CD4-positive, alpha-beta T cell treated with Interferon alpha-2 for 1 hour (primary cell): ENCODE data around the gene DACT3.
A peak's percentile ranks its signal among the peaks of the same experiment; 100 is the strongest.

Source experiments
- DNase-seq, 2 donors: peaks; one replicate each; pipeline ENCODE4 v3.0.0-alpha.2; 2020 to 2022

DACT3 gene

DNA sequence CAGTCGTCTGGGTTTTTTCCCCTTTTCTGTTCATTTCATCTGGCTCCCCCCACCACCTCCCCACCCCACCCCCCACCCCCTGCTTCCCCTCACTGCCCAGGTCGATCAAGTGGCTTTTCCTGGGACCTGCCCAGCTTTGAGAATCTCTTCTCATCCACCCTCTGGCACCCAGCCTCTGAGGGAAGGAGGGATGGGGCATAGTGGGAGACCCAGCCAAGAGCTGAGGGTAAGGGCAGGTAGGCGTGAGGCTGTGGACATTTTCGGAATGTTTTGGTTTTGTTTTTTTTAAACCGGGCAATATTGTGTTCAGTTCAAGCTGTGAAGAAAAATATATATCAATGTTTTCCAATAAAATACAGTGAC lies 50.6 kb downstream of the DACT3 start:
- DNase-seq: no peak

DNA sequence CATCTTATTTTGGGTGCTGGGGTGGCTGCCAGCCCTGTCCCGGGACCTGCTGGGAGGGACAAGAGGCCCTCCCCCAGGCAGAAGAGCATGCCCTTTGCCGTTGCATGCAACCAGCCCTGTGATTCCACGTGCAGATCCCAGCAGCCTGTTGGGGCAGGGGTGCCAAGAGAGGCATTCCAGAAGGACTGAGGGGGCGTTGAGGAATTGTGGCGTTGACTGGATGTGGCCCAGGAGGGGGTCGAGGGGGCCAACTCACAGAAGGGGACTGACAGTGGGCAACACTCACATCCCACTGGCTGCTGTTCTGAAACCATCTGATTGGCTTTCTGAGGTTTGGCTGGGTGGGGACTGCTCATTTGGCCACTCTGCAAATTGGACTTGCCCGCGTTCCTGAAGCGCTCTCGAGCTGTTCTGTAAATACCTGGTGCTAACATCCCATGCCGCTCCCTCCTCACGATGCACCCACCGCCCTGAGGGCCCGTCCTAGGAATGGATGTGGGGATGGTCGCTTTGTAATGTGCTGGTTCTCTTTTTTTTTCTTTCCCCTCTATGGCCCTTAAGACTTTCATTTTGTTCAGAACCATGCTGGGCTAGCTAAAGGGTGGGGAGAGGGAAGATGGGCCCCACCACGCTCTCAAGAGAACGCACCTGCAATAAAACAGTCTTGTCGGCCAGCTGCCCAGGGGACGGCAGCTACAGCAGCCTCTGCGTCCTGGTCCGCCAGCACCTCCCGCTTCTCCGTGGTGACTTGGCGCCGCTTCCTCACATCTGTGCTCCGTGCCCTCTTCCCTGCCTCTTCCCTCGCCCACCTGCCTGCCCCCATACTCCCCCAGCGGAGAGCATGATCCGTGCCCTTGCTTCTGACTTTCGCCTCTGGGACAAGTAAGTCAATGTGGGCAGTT lies 51.2 kb downstream of the DACT3 start:
- DNase-seq: no peak

DNA sequence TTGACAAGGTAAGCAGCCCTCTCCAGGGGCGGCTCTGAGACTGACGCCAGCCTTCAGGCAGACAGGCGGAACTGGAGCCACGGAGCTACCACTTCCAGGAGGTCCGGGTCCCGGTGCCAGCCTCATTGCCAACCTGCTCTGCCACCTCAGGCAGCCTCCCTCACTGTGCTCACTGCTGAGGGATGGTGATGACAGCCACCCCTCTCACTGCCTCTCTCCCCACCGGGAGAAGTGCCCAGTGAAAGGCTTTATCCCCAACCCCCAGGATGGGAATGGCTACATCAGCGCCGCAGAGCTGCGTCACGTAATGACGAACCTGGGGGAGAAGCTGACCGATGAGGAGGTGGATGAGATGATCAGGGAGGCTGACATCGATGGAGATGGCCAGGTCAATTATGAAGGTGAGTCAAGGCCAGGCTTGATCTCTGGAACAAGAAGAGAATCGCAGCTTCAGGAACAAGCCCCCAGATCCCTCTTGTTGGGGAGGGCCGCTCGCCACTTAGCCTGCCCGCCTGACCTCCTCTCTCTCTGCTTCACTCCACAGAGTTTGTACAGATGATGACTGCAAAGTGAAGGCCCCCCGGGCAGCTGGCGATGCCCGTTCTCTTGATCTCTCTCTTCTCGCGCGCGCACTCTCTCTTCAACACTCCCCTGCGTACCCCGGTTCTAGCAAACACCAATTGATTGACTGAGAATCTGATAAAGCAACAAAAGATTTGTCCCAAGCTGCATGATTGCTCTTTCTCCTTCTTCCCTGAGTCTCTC lies 52.2 kb downstream of the DACT3 start:
- no peak for DNase-seq

DNA sequence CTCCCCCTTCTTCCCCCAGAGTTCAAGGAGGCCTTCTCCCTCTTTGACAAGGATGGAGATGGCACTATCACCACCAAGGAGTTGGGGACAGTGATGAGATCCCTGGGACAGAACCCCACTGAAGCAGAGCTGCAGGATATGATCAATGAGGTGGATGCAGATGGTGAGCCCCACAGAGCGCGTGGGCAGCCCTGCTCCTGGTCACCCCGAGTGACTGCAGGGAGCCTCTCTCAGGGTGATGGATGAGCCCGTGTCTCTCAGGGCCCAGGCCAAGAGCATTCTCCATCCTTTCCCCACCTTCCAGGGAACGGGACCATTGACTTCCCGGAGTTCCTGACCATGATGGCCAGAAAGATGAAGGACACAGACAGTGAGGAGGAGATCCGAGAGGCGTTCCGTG lies 52.8 kb downstream of the DACT3 start:
- no peak for DNase-seq

DNA sequence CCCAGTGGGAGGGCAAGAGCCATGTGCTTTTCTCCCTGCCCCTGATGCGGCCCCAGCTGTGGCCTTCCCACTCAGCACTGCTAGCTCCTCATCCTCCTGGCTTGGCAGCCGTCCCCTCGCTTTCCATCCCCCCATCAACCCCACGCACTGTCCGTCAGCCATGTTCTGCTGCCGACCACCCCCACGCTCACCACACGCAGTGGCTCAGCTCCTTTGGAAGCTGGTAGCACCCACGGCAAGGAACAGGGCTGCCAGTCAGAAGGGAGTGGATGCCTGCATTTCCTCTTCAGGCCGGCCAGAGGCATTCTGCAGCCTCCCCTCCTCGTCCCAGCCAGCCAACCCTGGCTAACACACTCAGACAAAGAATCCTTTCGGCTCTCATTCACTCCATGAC lies 53.5 kb downstream of the DACT3 start:
- no peak for DNase-seq

- no peak for DNase-seq
Observed at GRCh38 chr19:46606681-46607447, 54.1 kb downstream of the DACT3 start.

DNA sequence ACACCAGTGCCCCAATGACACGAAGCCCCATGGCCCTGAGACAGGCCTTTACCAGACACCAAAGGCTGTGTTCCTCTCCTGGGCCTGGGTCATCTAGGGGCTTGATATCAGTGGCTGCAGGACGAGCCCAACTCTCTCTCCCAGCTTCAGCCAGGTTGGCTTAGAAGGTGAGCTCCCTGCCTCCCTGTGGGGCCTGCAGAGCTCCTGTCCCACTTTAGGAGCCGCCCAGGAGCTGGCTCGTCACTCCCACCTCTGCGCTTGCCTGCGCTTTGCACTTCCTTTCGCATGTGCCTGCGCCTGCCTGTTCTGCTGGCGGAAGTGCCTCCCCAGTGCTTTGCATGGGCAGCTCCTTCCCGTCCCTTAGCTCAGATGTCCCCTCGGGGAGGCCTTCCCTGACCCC lies 55.0 kb downstream of the DACT3 start:
- DNase-seq: no peak

DNA sequence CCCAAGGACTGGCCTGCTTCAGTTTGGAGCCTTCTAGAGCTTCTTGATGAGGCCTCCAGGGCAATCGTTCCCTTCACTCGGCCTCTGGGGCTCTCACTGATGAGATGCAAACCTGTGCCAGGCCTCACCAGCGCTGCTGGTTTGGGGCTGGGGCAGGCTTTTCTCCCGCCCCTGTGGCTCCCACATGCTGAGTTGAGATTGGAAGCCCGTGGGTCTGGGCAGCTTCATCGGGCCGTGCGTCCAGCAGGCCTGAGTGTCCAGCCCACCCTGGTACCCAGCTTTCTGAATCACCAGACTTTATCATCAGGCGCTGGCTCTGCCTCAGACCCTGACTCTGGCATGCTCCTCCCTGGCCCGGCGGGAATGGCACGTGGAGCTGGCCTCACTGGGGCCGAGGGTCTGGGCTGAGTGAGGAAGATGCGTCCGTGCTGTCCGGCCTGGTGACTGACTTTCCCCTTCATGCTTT lies 55.6 kb downstream of the DACT3 start:
- DNase-seq: no peak

GRCh38 chr19:46604781-46605355 lies 56.1 kb downstream of the DACT3 start:
- no peak for DNase-seq

DNA sequence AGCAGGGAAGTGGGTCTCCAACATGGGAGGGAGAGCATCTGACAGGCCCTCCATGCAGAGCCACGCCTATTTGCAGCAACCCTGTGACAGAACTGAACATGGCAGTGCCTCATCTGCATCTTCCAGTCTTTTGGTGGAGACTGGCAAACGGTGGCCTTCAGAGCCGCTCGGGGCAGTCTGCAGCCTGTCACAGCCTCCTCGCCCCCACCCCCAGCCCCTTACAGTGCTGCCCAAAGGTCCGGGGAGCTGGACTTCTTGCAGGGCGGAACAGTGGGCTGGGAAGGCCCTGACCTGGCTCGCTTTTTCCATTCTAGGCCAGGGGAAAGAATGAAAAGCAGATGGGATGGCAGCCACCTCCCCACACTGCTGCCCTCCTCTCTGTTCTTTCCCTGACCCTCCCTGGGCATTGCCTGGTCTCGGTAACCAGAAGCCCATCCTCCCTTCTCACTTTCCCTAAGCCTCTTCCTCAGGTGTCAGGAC lies 57.2 kb downstream of the DACT3 start:
- DNase-seq: no peak

DNA sequence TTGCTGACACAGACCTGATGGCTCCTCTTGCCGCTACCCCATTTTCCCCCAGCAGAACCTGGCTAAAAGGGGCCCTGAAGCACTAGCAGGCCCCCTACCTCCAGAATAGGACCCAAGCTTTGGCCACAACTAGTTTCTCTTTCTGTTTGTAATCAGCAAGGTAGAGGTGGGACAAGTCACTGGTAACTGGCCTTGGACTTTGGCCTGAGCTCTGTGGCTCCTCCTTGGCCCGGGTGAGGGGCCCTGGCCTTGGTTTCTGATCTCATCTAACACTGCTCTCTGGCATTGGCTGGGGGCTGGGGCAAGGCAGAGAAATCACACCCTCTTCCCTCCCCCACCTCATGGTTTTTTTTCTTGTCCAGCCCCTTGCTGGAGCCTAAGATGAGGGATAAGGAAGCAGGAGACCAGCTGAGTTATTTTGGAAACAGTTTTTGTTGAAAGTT lies 57.8 kb downstream of the DACT3 start:
- DNase-seq: peak in 1 of 2 donors; percentile 26

DNA sequence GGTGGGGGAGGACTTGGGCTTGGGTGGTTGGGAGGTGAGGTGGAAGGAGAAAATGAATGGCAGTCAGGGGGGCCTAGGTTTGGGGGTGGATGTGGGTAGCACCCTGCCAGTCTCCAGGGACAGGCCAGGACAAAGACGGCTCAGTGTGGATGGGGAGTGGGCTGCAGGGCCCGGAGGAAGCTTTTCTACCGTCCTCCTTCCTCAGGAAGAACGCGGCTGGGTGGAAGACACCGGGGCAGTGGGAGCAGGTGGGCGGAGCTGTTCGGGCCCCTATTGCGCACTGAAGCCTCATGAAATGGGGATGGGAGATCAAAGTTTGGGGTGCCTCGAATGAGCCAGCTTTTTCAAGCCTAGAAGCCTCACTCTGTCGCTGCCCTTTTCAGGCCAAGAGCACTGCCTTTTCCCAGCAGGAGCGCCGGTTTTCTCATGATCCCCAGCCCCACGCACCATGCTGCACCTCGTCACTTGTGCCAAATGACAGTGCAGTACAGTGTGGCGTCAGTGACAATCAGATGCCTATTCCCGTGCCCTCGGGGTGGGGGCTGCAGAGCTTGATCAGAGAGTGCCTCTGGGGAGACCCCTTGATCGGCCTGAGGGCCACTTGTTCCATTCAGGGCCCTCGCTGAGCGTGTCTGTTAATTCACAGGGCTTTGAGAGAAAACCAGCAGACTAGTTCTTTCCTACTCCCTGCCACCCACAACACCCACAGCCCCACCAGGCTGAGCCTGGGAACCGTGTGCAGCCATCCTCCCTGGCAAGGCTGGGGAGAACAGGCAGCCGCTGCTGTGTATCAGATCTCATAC lies 58.4 kb downstream of the DACT3 start:
- peak in 1 of 2 donors; percentile 18 for DNase-seq

- DNase-seq: no peak
Observed at GRCh38 chr19:46601318-46602224, 59.4 kb downstream of the DACT3 start, which contains the start of gene CALM3. TSS of gene CALM3 (plus strand) at chr19:46601330. CDS start at chr19:46601435, 105 bp downstream.

GRCh38 chr19:46600384-46601317 lies 60.3 kb downstream of the DACT3 start:
- peak; percentile 94 to 98 for DNase-seq

DNA sequence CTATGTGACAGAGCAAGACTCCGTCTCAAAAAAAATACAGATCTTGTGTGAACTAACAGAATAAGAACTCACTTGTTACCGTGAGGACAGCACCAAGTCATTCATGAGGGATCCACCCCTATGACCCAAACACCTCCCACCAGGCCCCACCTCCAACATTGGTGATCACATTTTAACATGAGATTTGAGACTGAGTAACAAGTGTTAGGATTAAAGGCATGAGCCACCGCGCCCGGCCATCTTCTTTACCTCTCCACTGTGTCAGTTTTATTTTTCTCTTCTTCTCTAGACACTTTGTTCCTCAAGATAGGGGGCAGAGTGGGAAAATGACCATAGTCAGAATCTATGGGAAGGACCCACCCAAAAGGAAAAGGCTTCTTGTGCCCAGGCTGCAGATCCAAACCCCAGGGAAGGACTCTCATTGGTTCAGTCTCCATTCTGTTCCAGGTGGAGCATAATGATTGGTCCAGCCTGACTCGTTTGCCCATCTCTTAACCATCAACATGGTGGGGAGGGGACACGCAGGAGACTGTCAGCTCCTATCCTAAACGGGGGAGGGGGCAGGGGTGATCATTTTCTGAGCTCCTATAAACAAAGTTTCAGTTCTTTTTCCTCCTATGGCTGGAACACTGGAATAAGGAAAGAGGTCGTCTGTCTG lies 61.1 kb downstream of the DACT3 start:
- DNase-seq: no peak

GRCh38 chr19:46598372-46598917 lies 62.5 kb downstream of the DACT3 start:
- no peak for DNase-seq
